NCI-H345 treated with DMSO at 0.1 percent for 48 hours (cell line): ENCODE results near the gene FAM234A.
"Not testable (repeated sequence)": the region's sequence is repeated elsewhere in the genome, so short reads cannot be mapped to it uniquely, and the experiment has no call there.

Source experiments
- DNase-seq: peaks from one replicate; lab custom pipeline; 2025; ENCODE audit not compliant: unreplicated experiment; lab: John Stamatoyannopoulos, UW

FAM234A gene

DNA sequence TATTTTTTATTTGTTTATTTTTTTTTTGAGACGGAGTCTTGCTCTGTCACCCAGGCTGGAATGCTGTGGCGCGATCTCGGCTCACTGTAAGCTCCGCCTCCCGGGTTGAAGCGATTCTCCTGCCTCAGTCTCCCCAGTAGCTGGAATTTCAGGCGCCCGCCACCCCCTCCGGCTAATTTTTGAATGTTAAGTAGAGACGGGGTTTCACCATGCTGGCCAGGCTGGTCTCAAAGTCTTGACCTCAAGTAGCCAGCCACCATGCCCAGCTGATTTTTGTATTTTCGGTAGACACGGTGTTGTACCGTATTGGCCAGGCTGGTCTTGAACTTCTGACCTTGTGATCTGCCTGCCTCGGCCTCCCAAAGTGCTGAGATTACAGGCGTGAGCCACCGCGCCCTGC lies 4.3 kb upstream of the FAM234A start:
- DNase-seq = not testable (repeated sequence)

DNA sequence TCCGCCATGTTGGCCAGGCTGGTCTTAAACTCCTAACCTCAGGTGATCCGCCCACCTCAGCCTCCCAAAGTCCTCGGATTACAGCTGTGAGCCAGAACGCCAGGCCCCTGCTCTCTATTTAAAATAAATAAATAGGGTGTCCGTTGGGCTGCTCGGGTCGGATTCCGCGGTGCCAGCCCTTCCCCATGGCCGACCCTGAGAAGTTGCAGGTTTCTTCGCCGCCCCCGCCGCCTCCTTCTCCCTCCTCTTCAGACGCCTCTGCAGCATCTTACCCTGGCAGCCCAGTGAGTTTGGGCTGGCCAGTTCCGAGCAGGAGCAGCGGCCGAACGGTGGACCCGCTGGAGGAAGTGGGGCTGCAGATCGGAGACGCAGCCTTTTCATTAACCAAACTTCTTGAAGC lies 3.7 kb upstream of the FAM234A start:
- no peak for DNase-seq

DNA sequence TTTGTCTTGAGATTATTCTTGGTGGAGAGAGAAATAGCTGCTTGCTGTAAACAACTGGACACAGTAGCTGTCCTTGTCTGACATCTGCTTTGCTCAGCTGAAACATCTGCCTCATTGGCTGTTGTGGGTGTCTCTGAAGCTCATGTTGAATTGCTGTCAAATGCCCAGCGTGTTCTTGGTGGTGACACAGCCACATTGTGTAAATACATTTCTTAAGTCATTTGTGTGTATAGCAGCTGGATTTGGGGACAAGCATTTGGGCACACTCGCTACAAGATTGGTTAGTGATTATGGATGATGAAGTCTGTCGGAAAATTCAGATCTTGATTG lies 5.3 kb downstream of the FAM234A start:
- DNase-seq = no peak

DNA sequence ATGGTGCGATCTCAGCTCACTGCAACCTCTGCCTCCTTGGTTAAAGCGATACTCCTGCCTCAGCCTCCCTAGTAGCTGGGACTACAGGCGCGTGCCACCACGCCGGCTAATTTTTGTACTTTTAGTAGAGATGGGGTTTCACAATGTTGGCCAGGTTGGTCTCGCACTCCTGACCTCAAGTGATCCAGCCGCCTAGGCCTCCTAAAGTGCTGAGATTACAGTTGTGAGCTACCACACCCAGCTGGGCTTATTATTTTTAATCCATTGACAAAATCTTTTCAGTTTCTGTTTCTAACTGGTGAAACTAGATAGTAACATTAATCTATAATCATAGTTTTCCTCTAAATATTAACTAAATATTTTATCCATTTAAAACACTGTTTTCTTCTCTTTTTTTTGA lies 5.9 kb downstream of the FAM234A start:
- no peak for DNase-seq

DNA sequence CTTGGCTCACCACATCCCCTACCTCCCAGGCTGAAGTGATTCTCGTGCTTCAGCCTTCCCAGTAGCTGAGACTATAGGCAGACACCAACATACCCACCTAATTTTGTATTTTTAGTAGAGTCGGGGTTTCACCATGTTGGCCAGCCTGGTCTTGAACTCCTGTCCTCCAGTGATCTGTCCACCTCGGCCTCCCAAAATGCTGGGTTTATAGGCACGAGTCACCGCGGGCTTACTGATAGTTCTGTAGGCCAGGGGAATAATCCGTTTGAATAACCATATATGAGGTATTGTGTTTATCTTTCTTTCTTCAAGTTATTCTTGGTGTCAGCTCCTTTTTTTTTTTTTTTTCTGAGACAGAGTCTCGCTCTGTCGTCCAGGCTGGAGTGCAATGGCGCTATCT lies 7.7 kb downstream of the FAM234A start:
- no peak for DNase-seq

DNA sequence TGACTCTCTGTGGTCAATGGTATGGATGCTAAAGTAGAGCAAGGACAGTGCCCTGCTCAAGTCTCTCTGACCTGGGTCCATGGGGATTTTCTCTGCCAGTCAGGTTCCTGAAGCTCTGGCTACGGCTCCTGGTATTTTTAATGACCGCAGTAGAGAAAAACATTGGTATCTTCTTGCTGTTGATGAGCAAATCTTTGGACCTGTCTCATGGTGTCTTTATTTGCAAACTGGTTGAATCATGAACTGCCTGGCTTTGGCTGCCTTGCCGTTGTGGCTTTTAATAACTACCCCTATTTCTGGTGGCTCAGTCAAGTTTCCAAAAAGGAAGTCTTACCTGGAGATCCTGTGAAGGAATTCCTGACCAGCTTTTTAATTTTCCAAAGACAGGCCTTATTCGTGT lies 8.7 kb downstream of the FAM234A start:
- DNase-seq = no peak

DNA sequence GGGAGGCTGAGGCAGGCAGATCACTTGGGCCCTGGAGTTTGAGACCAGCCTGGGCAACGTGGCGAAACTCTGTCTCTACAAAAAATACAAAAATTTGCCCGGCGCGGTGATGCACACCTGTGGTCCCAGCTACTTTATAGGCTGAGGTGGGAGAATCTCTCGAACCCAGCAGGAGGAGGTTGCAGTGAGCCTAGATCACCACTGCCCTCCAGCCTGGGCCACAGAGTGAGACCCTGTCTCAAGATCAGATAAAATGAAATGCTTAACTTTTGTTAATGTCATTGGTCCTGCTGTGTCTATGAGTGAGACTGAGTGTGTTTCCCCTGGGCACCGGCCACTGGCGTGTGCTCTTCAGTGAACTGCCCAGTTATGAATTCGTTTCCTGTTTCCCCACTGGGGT lies 10.5 kb downstream of the FAM234A start:
- no peak for DNase-seq

DNA sequence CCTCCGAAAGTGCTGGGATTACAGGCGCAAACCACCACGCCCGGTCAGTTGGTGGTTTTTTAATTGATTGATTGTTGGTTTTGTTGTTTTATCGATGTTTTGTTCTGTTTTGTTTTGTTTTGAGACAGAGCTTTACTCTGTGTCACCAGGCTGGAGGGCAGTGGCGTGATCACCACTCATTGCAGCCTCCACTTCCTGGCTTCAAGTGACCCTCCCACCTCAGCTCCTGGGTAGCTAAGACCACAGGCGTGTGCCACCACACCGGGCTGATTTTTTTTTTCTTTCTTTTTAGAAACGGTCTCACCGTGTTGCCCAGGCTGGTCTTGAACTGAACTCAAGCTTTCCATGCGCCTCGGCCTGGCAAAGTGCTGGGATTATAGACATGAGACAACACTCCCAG lies 12.4 kb downstream of the FAM234A start:
- DNase-seq = no peak

DNA sequence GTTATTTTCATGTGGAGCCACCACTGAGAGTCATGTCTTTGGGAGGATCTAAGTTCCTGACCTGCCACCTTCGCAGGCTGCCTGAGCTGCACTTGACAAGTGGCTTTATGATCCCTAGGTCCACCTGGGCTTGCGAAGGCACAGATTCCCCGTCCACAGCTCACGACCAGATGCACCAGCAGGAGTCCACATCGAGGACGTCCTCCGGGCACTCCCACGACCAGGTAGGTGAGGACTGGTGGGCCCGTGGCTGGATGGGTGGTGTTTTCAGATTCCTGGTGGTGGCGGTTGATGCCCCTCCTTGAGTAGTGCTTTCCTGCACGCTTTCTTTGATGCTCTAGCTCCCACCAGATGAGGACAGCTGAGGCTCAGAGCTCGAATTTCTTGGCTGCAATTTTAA lies 14.8 kb downstream of the FAM234A start:
- DNase-seq = no peak

DNA sequence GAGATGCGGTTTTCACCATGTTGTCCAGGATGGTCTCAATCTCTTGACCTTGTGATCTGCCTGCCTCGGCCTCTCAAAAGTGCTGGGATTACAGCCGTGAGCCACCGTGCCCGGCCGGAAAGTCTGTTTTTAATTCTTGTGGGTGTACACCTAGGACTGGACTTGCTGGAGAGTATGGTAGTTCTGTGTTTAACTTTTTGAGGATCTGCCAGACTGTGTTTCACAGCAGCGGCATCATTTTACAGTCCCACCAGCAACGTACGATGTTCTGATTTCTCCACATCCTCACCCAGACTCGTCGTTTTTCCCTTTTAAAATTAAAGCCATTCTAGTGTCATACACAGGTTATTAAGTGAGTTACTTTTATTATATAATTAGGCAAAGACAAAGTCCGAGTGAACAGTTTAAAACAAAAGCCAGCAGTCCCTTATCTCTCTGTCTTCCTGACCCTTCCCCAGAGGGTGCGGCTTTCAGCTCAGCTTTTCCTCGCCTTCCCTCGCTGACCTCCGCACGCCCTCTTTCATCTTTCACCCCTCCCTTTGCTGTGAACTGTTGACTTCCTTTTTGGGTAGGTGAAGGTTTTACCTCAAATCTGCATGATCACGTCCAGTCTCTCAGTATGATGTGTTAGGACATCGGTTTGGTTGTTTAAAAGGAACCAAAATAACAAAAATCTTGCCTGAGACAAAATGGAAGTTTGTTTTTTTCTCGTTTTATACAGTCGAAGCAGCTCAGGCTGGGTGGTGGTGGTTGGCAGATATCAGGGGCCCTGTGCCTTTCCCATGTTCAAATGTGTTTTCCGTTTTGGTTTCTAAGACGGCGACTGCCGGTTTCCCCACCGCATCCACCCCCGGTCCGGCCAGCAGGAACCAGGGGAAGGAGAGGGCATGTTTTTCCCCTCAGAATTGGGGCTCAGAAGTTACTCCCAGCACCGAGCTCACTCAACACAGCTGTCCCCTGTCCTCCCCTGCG lies 18.0 kb downstream of the FAM234A start:
- DNase-seq = no peak

DNA sequence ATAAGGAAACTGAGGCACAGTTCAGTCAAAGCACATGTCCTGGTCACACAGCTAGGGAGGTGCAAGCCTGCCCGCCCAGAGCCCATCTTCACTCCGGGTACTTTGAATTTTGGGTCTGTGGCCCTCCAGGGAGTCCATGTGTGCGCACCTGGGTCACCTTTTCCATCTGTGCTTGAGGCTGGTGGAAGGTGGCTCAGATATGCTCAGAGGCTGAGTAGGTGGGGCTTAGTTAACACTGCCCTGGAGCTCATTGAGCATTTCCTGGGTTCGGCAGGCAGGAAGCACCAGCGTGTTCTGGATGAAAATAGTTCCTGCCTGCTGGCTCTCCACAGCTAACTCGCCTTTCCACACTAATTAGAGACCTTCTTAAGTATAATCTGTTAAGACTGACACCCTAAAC lies 19.2 kb downstream of the FAM234A start:
- DNase-seq = no peak

DNA sequence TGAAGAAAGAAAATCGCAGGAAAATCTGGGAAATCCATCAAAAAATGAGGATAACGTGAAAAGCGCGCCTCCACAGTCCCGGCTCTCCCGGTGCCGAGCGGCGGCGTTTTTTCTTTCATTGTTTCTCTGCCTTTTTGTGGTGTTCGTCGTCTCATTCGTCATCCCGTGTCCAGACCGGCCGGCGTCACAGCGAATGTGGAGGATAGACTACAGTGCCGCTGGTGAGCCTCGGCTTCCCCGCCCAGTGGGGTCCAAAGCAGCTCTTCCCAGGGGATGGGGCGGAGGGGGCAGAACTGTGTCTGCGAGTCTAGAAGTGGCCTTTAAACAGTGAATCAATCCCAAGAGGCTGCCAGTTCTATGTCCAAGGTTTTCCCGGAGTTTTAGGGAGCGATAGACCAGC lies 19.8 kb downstream of the FAM234A start:
- DNase-seq = no peak

DNA sequence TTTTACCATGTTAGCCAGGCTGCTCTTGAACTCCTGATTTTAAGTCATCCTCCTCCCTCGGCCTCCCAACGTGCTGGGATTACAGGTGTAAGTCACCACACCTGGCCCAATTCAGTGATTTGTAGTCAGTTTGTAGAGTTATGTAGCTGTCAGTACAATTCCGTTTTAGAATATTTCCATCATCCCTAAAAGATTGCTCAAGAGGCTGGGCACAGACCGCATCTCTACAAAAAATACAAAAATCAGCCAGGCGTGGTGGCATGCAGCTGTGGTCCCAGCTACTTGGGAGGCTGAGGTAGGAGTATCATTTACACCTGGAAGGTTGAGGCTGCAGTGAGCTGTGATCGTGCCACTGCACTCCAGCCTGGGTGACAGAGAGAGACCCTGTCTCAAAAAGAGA lies 20.6 kb downstream of the FAM234A start:
- no peak for DNase-seq

DNA sequence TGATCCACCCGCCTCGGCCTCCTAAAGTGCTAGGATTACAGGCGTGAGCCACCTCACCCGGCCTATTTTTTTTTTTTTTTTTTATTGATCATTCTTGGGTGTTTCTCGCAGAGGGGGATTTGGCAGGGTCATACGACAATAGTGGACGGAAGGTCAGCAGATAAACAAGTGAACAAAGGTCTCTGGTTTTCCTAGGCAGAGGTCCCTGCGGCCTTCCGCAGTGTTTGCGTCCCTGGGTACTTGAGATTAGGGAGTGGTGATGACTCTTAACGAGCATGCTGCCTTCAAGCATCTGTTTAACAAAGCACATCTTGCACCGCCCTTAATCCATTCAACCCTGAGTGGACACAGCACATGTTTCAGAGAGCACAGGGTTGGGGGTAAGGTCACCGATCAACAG lies 23.5 kb downstream of the FAM234A start:
- DNase-seq = not testable (repeated sequence)

DNA sequence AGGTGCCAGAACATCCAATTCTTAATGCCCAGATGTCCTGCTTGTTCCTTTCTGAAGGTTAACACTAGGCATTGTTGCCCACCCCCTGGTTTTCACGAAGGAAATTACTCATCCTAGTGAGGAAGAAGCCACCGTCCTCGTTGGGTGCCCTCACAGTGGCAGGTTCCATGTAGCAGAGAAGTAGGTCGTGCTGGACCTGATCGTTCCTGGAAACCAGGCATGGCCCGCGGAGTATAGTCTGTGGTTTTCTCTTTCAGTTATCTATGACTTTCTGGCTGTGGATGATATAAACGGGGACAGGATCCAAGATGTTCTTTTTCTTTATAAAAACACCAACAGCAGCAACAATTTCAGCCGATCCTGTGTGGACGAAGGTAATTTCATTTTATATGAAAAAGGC lies 24.6 kb downstream of the FAM234A start:
- no peak for DNase-seq

DNA sequence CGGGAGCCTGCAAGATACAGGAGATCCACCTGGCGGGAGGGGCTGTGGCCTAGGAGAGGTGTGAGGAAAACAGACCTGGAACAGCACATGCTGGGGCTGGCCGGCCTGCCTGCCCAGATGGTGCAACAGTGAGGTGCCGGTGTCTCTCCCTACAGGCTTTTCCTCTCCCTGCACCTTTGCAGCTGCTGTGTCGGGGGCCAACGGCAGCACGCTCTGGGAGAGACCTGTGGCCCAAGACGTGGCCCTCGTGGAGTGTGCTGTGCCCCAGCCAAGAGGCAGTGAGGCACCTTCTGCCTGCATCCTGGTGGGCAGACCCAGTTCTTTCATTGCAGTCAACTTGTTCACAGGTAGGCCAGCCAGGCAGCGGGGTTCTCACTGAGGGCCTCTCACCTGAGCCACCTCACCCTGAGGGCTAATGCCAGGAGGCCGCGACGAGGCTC lies 25.2 kb downstream of the FAM234A start:
- no peak for DNase-seq

DNA sequence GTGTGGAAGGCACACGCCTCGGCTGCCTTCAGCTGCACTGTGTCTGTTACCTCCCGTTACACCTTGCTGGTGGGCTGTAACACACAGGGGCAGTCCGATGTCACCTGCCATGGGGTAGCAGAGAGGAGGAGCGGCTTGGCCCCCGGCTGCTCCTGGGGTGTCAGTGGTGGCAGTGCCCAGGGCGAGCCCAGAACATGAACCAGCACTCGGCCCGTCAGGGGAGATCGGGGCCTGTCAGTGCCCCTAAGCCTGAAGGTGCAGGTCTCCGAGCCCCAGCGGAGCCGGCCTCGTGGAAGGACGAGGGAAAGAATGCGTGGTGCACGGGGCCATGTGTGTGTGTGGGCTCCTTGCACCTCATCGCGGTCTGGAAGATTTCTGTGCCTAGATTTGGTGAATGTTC lies 25.7 kb downstream of the FAM234A start:
- no peak for DNase-seq

DNA sequence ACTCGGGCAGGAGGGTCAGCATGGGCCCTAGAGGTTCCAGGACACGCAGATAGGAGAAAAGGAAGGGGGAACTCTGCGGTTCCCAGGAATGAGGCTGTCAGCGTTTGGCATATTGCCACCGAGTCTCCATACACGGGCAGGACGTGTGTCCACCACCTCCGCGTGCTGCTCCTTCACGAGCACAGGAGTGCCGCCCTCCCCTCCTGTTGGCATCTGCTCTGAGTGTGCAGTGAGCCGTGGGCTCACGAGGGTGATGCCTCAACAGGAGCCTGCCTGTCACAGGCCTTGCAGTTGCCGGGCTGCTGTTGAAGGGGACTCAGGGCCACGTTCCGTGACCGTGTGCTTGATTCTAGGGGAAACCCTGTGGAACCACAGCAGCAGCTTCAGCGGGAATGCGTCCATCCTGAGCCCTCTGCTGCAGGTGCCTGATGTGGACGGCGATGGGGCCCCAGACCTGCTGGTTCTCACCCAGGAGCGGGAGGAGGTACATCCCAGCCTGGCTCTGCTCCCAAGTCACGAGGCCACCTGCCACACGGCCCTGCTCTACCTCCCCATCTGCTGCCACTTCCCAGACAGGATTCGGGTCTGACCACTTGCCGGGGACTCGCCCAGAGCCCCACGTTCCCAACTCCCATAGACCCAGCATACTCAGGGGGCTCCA lies 26.5 kb downstream of the FAM234A start:
- DNase-seq = no peak

DNA sequence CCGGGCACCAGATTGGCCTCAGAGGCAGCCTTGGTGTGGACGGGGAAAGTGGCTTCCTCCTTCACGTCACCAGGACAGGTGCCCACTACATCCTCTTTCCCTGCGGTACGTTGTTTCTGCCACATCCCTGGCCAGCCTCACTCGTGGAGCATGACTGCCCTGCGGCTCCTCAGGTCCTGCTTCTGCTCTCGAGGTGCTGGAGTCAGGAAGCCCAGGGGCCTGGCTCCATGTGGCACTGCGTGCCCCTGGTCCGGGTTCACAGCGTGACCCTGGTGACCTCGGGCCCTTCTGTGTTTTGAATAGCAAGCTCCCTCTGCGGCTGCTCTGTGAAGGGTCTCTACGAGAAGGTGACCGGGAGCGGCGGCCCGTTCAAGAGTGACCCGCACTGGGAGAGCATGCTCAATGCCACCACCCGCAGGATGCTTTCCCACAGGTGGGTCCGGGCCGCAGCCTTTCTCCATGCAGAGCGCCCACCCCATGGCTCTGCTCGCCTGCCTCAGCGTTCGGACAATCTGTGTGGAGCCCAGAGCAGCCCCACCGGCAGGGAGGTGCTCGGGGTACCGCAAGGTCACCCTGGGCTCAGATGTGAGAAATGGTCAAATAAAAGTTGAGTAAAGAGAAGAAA lies 27.6 kb downstream of the FAM234A start:
- DNase-seq = no peak

DNA sequence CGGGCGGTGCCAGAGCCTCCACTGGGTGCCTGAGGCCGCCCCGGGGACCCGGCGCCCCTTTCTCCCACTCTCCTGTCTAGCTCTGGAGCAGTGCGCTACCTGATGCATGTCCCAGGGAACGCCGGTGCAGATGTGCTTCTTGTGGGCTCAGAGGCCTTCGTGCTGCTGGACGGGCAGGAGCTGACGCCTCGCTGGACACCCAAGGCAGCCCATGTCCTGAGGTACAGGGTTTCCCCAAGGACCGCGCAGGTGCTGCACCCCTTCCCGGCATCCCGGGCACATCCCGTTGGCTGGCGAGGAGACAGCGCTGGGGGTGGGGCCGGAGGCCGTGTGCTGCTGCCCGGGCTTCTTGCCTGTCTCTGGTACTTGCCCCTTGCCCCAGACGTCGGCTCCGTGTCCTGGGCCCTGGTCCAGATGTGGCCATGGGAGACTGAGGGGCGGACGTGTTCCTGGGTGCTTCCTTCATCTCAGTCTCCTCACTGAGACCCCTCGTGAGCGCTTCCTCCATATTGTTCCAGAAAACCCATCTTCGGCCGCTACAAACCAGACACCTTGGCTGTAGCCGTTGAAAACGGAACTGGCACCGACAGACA lies 28.7 kb downstream of the FAM234A start:
- DNase-seq = no peak

DNA sequence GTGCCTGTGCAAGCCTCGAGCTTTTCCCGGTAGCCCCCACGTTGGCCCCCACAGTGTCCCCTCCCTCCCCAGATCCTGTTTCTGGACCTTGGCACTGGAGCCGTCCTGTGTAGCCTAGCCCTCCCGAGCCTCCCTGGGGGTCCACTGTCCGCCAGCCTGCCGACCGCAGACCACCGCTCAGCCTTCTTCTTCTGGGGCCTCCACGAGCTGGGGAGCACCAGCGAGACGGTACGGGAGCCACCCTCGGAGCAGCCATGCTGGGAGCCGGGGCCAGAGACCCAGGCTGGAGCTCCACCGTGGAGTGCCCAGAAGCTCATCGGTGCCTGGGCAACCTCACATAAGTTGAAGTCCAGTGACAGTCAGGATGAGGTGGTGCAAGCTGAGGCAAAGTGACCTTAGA lies 29.3 kb downstream of the FAM234A start:
- no peak for DNase-seq
